ENCODE data around the gene EVL.

Gene EVL

DNA sequence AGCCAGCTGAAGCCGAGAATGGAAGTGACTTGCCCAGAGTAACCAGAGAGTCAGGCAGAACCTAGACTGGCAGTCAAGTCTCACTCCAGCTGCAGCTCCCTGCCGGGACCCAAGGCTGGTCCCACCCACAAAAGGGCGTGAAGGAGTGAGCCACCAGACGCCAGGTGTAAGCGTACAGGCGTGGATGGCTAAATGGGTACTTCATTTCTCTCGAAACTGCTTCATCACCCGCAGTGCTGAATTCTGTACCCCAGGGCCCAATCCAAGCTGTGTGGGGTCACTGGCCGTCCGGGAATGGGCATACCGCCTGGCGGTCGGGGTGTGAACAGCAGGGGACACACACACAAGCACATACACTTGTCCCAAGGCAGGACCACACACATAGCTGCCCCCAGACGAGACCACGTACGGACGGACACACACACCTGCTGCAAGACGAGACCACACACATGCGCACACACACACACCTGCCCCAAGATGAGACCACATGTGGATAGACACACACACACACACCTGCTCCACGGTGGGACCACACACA lies 59.4 kb downstream of the EVL start:
- no peak for DNase-seq (ENCODE audit: low read depth in 1 of 2, low spot score in 1 of 2)

DNA sequence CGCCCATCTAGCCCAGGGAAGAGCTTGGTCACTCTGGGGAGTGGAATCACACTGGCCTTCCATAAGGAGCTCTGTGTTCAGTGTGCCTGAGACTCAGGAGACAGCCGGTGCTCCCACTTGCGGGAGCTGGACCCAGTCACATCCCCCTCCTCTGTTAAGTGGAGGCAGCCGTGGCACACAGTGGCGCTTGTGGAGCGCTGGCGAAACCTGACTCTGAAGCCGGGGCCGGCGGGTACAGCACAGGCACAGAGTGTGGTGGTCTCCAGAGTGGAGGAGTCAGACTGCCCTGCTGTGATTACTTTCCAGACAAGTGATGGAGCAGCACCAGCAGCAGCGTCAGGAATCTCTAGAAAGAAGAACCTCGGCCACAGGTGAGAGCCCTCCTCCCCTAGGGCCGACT lies 61.2 kb downstream of the EVL start:
- DNase-seq (ENCODE audit: low read depth in 1 of 2, low spot score in 1 of 2): no peak

DNA sequence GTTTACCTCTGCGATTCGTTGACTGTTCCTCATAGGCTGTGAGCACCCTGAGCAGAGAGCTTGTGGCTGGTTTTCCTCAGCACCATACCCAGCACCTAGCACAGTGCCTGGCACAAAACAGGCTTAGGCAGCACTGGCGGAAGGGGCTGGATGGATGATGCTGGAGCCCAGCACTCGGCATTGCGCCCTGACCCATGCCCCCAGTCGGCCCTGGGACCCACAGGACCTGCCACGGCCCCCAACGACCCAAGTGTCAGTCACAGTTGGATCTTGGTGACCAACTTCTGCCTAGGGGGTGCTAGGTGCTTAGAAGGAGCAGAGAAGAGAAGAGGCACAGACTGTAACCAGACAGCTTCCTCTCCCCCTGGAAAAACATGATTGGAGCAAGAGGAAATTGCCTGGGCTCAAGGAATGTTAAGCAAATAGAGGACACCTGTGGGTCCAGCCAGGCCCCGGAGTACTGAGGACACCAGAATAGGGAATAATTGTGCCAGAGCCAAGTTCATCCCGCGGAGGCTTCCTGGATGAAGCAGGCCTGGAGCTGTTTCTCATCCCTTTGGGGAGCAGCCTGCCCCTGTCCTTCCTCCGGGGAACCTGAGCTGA lies 62.7 kb downstream of the EVL start:
- no peak for DNase-seq (ENCODE audit: low read depth in 1 of 2, low spot score in 1 of 2)

DNA sequence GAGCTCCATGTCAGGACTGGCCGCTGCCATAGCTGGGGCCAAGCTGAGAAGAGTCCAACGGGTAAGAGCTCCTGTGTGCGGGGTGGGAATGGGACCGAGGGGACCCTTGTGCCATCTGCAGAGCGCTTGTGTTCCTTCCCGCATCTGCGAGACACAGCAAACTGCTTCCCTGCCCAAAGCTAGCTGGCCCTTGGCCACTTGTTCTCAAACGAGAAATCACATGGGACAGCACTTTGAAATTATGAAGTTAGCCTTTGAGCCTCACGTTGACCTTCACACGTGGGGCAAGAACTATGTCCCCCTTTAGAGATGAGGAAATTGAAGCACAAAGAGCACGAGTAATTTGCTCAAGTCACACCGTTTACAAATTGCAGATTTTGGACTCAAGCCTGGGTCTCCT lies 63.5 kb downstream of the EVL start:
- no peak for DNase-seq (ENCODE audit: low read depth in 1 of 2, low spot score in 1 of 2)

DNA sequence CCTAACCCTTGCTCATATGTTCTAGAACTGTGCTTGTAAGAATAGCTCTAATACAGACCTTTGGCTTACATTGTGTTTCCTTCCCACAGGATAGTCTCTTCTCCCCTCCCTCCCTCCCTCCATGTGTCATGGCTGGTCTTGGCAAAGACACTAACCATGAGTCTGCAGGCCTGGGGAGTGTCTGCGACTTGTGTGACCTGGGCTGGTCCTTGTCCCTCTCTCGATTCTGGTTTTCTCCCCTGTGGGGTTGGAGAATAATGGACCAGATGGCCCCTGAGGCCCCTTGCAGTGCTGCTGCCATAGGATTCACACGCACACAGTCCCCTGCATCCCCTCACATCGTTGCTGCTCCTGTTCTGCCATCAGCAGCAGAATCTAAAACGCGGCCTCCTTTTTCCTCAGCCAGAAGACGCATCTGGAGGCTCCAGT lies 64.0 kb downstream of the EVL start:
- DNase-seq (ENCODE audit: low read depth in 1 of 2, low spot score in 1 of 2): no peak

DNA sequence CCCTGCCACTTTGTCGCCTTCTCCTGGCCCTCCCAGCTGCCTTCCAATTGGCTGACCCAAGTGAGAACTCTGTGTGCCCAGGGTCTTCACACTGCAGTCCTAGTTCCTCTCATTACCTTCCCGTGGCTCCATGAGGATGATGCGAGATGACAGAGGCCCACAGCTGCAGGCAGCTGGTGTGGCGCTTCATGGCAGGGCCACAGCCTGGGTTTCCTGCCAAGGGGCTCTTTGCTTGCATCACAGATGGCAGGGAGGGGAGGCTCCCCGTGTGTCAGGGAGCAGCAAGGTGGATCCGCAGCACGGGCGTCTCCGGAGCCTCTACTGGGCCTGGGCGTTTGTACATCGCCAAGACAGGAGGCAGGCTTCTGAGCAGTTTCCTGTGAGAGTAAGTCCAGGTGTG lies 65.3 kb downstream of the EVL start:
- no peak for DNase-seq (ENCODE audit: low read depth in 1 of 2, low spot score in 1 of 2)

DNA sequence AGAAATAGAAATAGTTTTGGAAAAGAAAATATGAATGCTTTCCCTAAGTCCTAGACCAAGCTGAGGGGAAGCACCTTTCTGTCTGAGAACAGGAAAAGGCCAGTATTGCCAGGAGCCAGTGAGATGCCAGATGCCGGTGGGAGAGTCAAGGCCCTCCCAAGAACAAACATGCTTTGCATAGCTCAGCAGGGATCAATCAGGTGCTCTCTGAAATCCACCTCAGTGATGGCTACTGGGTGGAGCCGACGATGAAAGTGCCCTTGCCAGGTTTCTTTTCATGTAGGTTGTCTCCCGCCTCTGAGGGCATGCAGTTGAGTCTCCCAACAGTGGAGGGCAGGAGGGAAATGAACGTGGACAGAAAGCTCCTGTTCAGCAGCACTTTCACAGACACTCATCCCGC lies 66.0 kb downstream of the EVL start:
- DNase-seq (ENCODE audit: low read depth in 1 of 2, low spot score in 1 of 2): no peak

DNA sequence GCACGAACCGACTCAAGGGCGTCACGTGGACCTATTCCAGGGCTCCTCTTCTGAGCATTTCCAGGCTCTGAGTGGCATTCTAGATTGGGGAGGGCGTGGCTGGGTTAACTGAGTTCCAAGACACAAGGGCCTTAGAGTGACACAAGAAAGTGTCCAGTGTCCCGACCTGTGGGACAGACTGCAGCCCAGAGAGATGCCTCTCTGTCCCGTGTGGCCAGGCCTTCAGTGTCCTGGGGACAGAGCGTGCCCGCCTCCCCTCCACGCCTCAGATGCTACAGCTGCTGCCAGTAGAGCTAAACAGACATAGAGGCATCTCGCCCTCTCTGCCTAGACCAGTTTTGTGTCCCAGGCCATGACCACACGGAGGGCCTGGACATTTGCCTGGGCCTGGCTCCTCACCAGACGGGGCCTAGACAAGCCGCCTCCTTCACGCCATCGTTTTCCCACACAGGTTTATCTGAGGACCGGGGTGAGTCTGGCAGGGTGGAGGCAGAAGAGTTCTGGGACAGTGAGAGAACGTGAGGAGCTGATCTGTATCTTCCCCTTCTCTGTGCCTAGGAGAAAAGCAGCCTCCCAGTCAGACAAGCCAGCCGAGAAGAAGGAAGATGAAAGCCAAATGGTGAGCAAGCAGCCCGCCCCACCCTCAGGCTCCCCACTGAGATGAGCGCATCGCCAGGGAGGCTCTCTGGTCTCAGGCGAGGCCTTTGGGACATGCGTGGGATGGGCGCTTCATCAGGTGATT lies 67.1 kb downstream of the EVL start:
- DNase-seq (ENCODE audit: low read depth in 1 of 2, low spot score in 1 of 2): no peak

DNA sequence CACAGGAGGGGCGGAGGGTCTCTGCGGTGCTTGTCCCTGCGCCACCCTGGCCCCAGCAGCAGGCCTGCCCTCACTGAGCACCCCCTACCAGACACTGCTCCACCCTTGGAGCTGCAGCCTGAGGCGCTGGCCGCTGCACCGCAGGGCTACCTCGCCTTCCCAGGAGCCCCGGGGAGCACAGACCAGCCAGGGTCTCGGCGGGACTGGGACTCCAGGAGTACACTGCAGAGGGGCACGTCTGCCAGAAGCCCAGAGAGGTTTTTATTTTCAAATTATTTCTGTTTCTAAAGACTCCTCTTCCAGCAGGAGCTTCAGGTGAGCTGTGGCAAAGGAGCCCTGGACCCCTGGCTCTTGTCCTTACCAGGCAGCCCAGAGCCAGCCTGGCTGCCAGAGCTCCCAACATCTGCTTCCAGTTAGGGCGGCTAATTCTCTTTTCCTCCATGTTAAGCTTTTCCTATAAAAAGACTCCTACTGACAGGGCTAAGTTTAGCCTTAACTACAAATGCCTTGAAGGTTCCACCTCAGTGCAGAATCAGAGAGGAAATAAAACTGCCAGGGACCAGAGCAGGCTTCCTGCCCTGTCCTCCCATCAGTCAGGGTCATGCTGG lies 67.8 kb downstream of the EVL start:
- no peak for DNase-seq (ENCODE audit: low read depth in 1 of 2, low spot score in 1 of 2)

DNA sequence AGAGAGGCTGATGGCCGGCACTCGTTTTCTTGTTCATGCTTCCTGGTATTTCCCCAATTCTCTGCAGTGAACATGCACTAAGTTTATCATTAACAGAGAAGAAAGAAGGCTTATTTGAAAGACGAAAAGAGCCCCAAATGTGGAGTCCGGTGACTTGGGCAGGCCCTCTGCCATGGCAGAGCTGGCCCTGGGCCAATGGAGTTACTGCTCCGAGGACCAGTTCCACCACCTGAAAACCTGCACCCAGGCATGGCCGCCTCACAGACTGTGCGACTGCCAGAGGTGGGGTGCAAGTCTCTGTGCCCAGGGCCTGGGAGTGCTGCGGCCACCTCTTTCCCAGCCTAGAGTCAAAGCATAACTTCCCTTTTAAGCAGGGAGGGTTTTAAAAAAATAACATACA lies 69.4 kb downstream of the EVL start:
- DNase-seq (ENCODE audit: low read depth in 1 of 2, low spot score in 1 of 2): no peak

DNA sequence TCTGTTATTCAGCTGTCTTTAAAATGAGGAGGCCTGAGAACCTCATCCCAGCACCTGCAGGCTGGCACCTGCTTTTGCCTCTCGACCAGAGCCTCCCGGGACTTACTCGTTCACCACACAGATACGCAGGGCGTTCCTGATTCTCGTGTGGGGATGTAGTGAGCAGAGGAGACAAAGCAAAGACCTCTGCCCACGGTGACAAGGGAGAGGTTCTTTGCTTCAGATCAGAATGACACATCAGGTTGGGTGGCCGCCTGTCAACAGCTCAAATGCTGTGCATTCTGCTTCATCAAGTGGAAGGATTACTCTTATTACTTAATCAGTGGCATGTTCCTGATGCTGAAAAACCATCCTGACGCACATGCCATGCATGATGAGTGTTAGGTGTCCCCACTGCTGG lies 69.9 kb downstream of the EVL start:
- DNase-seq (ENCODE audit: low read depth in 1 of 2, low spot score in 1 of 2): no peak

DNA sequence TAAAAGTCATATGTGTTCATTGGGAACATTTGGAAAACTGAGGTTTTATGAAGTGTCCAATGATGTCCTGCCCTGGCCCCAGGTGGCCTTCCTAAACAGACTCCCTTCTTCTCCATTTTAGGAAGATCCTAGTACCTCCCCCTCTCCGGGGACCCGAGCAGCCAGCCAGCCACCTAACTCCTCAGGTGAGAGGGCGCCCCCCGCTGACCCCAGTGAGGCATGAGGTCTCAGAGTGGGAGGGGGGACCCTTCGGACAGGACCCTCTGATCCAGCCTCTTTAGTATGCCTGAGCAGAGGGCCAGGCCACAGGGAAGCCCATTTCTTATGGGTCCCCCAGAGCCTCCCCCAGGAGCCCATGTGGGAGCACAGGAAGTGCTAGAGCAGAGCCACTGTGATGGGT lies 70.6 kb downstream of the EVL start:
- no peak for DNase-seq (ENCODE audit: low read depth in 1 of 2, low spot score in 1 of 2)

DNA sequence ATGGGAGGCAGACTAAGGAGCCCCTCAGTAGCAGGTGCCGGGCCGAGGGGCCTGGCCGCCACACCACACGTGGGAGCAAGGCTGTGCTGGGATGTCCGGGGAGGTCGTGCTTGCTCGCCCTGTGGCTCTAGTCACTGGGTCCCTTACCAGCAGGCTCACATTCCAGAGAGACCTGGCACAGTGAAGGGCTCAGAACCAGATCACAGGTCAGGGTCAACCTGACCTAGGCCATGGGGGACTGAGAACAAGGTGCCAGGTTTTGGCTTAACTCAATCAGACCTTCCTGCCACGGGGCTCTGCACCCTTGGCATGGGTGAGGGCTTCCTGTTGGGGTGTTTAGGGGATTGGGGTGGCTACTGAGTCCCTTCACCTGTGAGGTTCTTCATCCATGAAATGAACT lies 72.0 kb downstream of the EVL start:
- no peak for DNase-seq (ENCODE audit: low read depth in 1 of 2, low spot score in 1 of 2)

DNA sequence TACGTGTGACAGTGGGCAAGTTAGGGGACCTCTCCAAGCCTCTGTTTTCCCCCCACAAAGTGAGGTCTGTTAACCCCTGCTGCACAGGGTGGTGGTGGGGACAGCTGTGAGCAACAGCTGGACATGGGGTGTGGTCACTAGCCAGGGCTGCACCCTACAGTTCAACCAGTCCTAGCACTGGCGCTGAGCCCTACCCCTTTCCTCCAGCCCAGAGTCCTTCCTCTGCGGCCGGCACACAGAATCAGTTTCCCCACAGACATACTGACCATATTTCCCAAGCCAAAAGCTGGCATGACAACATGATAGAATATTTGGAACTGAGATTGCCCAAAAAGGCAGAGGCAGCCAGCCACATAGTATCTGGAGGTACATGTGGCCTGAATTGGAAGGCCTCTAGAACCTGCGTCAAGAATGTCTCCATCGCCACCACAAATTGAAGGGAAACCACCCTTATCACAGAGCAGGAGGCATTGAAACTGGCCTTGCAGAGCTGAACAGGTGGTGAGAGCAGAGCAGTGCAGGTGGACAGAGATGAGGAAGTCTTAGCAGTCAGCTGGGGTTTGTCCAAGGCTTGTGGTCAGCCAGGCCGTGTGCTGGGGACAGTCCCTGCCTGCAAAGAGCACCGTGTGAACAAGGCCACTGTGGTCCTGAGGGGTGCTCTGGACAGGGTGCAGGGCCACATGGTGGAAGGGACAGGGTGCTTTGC lies 73.0 kb downstream of the EVL start:
- no peak for DNase-seq (ENCODE audit: low read depth in 1 of 2, low spot score in 1 of 2)

DNA sequence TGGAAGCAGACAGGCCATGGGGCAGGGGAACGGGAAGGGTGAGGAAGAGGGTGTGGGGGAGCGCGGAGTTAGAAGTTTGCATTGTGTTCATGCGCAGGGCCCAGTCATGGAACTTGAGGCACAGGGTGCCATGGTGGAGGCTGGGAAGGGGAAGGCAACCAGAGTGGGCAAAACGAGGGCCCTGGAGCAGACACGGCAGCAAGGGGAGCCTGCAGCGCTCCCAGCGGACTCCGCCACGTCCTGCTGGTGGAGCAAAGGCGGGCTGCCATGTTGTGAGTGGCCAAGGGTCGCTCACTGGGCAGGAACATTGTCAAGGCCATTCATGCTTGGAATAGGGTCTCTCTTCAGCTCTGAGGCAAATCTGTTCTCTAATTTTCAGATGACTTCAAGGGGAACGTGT lies 73.7 kb downstream of the EVL start:
- DNase-seq (ENCODE audit: low read depth in 1 of 2, low spot score in 1 of 2): no peak

DNA sequence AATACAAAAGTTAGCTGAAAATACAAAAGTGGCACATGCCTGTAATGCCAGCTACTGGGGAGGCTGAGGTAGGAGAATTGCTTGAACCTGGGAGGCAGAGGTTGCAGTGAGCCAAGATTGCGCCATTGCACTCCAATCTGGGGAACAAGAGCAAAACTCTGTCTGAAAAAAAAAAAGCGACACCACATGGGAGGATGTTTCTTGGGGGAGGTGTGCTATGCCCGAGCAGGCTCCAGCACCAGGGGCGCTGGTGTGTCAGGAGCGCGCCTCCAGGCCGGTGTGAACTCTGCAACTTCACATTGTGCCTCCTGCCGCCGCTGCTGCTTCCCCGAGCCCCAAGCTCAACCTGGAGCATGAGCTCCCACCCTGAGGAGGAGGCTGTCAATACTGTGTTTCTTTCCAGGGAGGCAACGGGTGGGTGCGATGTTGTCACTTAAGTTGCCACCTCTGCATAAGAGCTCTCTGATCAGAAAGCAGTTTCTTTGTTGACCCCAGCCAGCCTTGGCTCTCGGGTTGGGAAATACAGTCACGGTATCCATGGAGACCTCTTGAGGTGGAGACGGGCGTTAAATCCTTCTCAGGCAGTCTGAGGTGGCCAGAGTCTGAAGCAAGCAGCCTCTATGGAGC lies 75.3 kb downstream of the EVL start:
- DNase-seq (ENCODE audit: low read depth in 1 of 2, low spot score in 1 of 2): no peak

DNA sequence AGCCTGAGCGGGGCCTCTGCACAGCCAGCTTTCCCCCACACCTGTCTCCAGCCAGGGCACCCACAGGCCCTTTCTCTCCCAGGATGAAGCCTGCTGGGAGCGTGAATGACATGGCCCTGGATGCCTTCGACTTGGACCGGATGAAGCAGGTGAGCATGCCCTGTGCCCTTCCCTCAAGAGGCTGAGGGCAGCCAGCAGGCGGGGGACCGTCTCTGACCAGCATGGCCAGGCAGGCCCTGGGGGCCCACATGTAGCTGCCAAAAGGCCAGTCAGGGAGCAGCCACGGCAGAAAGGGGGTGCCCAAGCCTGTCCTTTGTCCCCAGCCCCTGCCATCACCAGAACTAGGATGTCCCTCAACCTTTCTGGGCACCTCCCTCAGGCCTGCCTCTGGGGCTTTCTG lies 75.9 kb downstream of the EVL start:
- no peak for DNase-seq (ENCODE audit: low read depth in 1 of 2, low spot score in 1 of 2)

DNA sequence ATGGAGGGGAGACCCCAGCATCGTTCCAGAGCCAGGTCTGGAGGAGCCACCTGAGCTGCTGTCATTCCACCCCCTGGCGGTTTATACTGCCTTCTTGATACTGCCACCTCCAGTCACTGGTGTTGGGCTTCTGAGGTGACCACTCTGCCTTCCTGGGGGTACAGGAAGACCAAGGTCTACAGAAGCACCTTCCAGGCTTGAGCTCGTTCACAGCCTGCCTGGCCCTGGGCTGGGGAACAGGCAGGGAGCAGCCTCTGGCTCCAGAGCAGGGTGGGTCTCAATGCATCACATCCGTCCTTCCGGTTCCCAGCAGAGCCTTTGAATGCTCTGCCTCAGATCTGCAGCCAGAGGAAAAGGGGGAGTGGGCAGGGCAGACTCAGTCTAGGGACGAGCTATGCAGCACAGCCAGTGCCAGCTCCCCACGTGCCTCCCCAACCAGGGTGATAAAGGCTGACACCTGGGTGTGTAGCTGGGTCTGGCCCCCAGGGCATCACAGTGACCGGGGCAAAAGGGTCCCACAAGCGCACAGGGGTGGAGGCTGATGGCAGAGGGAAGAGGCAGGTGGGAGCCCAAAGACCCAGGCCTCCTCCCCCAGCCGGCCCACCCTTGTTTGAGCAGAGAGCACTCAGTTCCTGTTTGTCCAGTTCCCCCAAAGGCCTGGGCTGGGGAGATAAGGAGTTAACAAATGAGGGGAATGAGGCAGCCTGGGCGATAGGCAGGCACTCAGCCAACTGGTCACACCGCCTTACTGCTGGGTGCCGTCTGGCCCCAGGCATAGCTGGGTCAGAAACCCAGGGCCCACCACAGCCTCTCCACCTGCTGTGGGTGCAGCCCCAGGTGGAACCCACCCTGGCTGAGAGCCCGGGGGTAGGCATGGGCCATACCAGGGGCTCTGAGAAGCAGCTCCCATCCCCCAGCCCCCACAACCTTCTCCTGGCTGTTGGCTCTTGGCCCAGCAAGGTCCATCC lies 77.1 kb downstream of the EVL start:
- no peak for DNase-seq (ENCODE audit: low read depth in 1 of 2, low spot score in 1 of 2)

DNA sequence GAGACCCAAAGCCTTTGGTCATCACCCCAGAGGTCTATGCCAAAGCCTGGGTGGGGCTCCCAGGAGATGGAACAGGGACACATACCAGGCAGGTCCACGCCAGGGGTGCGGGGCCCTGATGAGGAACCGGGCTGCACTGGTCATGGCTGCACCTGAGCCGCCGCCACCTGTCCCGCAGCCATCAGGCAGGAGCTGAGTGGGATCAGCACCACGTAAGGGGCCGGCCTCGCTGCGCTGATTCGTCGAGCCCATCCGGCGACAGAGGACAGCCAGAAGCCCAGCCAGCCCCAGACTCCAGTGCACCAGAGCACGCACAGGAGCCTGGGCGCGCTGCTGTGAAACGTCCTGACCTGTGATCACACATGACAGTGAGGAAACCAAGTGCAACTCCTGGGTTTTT lies 78.3 kb downstream of the EVL start:
- DNase-seq (ENCODE audit: low read depth in 1 of 2, low spot score in 1 of 2): no peak

DNA sequence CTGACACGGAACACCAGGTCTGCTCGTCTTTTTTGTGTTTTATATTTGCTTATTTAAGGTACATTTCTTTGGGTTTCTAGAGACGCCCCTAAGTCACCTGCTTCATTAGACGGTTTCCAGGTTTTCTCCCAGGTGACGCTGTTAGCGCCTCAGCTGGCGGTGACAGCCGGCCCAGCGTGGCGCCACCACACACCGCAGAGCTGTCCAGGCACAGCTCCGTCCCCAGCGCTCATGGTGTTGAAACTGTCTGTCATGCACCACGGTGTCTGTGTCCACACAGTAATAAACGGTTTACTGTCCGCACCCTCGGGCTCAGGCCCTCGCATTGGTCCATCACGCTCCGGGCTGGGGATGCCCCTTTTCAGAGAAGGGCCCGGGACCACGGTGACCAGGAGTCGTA lies 78.7 kb downstream of the EVL start:
- DNase-seq (ENCODE audit: low read depth in 1 of 2, low spot score in 1 of 2): no peak

Data from stimulated activated CD4-positive, alpha-beta T cell treated with anti-CD3 and anti-CD28 coated beads, Interleukin-15, amount 100 ng/mL, for 1 hour (primary cell).